Measurements from ENCODE around the gene VPS13C. TPM values are rescaled to one million over a fixed set of nuclear protein-coding genes. Genes with fewer than 3 reads are reported as not detected.

VPS13C gene
- total RNA-seq, 2 donors from 2014 or later: 92.0 to 93.0 TPM

DNA sequence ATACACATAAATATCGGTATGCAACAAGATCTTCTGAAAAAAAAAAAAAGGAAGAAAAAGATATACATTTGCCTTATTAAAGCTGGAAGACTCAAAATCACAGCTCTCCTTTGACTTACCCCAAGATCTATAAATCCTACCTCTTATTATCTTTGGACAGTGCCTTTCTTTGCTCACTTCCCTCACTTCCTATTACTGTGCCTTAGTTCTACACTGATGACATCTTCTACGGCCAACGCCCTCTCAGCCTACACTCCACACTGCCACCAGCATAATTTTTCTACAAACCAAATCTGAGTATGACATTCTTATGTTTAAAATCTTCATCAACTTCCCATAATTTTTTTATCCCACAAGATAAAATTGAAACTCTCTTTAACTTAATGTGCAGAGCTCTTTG lies 137.1 kb downstream of the VPS13C start:
- H3K4me3 Mint-ChIP-seq: no peak overlapping the region
- H3K9me3 Mint-ChIP-seq: no peaks in the 10 kb centered on the region
- H3K27me3 Mint-ChIP-seq: no peaks in the 10 kb centered on the region
- ATAC-seq (no peak), DNase-seq (ENCODE audit: low spot score) (no peak)
- H3K27ac Mint-ChIP-seq: no peak overlapping the region
- H3K4me1 Mint-ChIP-seq (ENCODE audit: low read depth in 2 of 2): no peaks in the 10 kb centered on the region
- H3K36me3 Mint-ChIP-seq: peaks cover 16% of the 10 kb centered on the region

- DNase-seq (ENCODE audit: low spot score) (no peak), ATAC-seq (no peak)
- Mint-ChIP-seq H3K27ac (no peak overlapping the region), H3K4me1 (ENCODE audit: low read depth in 2 of 2) (no peaks in the 10 kb centered on the region), H3K27me3 (no peaks in the 10 kb centered on the region), H3K4me3 (no peak overlapping the region), H3K36me3 (peaks cover 25% of the 10 kb centered on the region), H3K9me3 (no peaks in the 10 kb centered on the region)
These were observed 139.2 kb downstream of the VPS13C start for GRCh38 chr15:61921093-61921492.

DNA sequence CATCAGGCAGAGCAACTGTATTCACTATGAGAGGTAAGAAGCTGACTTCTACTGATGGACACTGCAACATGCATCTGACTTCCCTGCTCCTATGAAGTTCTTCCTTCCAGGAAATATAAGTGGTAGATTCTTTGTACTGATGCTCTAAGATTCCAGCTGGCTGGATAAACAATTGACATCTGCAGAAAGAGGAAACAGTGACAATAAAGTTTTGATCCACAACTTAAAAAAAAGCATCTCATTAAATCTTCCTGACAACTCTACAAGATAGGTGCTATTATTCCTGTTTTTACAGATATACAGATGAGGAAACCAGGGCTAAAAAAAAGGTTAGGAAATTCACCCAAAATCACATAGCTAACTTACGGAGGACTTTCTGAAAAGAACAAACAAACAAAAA lies 142.8 kb downstream of the VPS13C start:
- H3K4me3 Mint-ChIP-seq: no peak overlapping the region

DNA sequence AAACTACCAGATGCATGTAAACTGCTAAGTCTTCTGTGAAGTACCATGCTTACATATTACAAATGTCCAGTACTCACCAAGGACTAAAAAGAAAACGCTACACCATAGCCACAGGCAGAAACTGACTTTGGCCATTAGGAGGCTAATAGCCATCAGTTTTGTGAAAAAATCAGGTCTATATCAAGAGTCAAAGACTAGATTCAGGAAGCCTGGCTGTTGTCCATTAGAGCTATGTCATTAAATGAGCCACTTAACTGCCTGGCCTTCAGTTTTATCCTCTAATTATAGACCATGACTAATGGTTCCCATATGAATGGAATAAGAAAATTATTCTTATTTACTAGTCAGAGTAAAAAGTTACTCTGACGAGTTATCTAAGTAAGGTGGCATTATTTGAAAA lies 144.1 kb downstream of the VPS13C start:
- no peaks in the 10 kb centered on the region for H3K4me1 Mint-ChIP-seq (ENCODE audit: low read depth in 2 of 2)
- DNase-seq (ENCODE audit: low spot score) (no peak), ATAC-seq (no peak)
- no peak overlapping the region for H3K4me3 Mint-ChIP-seq
- H3K9me3 Mint-ChIP-seq: no peaks in the 10 kb centered on the region
- no peak overlapping the region for H3K27ac Mint-ChIP-seq
- peaks cover 22% of the 10 kb centered on the region for H3K36me3 Mint-ChIP-seq
- no peaks in the 10 kb centered on the region for H3K27me3 Mint-ChIP-seq

More for the DNA sequence above, 142.8 kb downstream of the VPS13C start:
- no peak for DNase-seq (ENCODE audit: low spot score)
- no peak for ATAC-seq
- H3K4me1 Mint-ChIP-seq (ENCODE audit: low read depth in 2 of 2): no peaks in the 10 kb centered on the region
- no peaks in the 10 kb centered on the region for H3K9me3 Mint-ChIP-seq
- H3K27me3 Mint-ChIP-seq: no peaks in the 10 kb centered on the region
- H3K27ac Mint-ChIP-seq: no peak overlapping the region
- H3K36me3 Mint-ChIP-seq: peaks cover 26% of the 10 kb centered on the region

- Mint-ChIP-seq H3K27me3 (no peaks in the 10 kb centered on the region), H3K4me3 (no peak overlapping the region), H3K27ac (no peak overlapping the region), H3K9me3 (no peaks in the 10 kb centered on the region), H3K4me1 (ENCODE audit: low read depth in 2 of 2) (no peaks in the 10 kb centered on the region), H3K36me3 (peaks cover 22% of the 10 kb centered on the region)
- ATAC-seq (no peak), DNase-seq (ENCODE audit: low spot score) (no peak)
These were observed 144.6 kb downstream of the VPS13C start for GRCh38 chr15:61915640-61916039.

GRCh38 chr15:61910839-61911369 lies 149.3 kb downstream of the VPS13C start:
- Mint-ChIP-seq H3K27ac (peak overlapping the region in 1 of 2 donors; percentile 45), H3K4me1 (ENCODE audit: low read depth in 2 of 2) (peaks cover 0 to 5% of the 10 kb centered on the region in 2 donors), H3K4me3 (no peak overlapping the region), H3K9me3 (no peaks in the 10 kb centered on the region), H3K27me3 (no peaks in the 10 kb centered on the region), H3K36me3 (peaks cover 19% of the 10 kb centered on the region)
- ATAC-seq: no peak
- DNase-seq (ENCODE audit: low spot score): no peak

- ATAC-seq: no peak
- Mint-ChIP-seq H3K27ac (no peak overlapping the region), H3K4me3 (no peak overlapping the region), H3K9me3 (no peaks in the 10 kb centered on the region), H3K36me3 (peaks cover 20% of the 10 kb centered on the region), H3K27me3 (no peaks in the 10 kb centered on the region), H3K4me1 (ENCODE audit: low read depth in 2 of 2) (peaks cover 0 to 8% of the 10 kb centered on the region in 2 donors)
- DNase-seq (ENCODE audit: low spot score): no peak
These were observed 152.0 kb downstream of the VPS13C start for GRCh38 chr15:61908241-61908640.

GRCh38 chr15:61907753-61908086 lies 152.5 kb downstream of the VPS13C start:
- no peak overlapping the region for H3K4me3 Mint-ChIP-seq
- no peaks in the 10 kb centered on the region for H3K9me3 Mint-ChIP-seq
- ATAC-seq (no peak), DNase-seq (ENCODE audit: low spot score) (no peak)
- H3K27me3 Mint-ChIP-seq: no peaks in the 10 kb centered on the region
- no peak overlapping the region for H3K27ac Mint-ChIP-seq
- H3K36me3 Mint-ChIP-seq: peaks cover 25% of the 10 kb centered on the region
- H3K4me1 Mint-ChIP-seq (ENCODE audit: low read depth in 2 of 2): peaks cover 0 to 8% of the 10 kb centered on the region in 2 donors

DNA sequence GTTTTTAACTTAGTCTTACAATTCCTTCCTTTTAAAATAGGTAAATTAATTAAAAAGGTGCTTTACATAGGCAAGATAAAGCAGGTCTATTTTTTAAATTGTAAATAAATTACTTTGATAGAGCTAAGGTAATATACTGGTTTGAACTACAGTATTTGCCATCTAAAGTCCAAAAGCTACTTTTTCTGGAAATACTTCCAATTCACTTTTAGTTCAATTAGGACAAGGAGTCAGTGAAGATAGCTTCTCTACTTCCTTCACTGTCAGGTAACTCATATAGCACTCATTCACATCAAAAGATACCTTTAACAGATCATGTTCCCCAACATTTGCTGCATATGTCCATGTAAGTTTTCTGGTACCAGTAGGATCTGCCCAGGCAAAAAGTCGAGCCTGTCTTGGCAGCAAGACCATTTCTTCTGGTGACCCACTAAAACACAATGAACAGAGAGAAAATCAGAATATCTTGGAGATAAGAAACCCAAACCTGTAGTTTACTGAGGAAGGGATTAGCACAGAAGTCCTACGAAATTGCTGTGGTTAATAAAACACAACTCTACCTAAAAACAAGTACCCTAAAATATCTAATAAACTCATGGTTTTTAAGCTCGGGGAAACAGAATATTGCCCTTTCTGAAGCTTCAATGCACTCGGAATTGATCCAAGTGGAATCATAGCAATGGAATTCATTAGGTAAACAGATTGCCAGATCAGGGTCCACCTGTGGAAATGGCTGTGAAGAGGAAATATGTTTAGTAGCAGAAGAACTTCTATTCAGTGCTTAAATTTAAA lies 153.1 kb downstream of the VPS13C start:
- DNase-seq (ENCODE audit: low spot score) (no peak), ATAC-seq (no peak)
- Mint-ChIP-seq H3K36me3 (peaks cover 31% of the 10 kb centered on the region), H3K4me1 (ENCODE audit: low read depth in 2 of 2) (peaks cover 0 to 8% of the 10 kb centered on the region in 2 donors), H3K9me3 (peaks cover 3% of the 10 kb centered on the region), H3K27ac (no peak overlapping the region), H3K27me3 (no peaks in the 10 kb centered on the region), H3K4me3 (no peak overlapping the region)

DNA sequence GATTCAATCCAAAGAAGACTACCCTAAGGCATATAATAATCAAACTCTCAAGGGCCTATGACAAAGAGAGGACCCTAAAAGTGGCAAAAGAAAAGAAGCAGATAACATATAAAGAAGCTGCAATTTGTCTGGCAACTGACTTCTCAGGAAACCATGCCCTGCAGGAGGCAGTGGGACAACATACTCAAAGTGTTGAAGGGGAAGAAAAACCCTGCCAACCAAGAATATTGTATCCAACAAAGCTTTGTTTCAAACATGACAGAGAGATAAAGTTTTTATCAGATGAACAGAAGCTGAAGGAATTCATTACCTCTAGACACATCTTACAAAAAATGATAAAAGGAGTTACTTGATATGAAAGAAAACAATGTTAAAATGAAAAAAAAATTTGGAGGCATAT lies 167.1 kb downstream of the VPS13C start:
- H3K9me3 Mint-ChIP-seq: peaks cover 10% of the 10 kb centered on the region
- H3K36me3 Mint-ChIP-seq: peaks cover 57% of the 10 kb centered on the region
- peaks cover 5 to 11% of the 10 kb centered on the region in 2 donors for H3K4me1 Mint-ChIP-seq (ENCODE audit: low read depth in 2 of 2)
- DNase-seq (ENCODE audit: low spot score): no peak
- H3K27me3 Mint-ChIP-seq: no peaks in the 10 kb centered on the region
- H3K4me3 Mint-ChIP-seq: no peak overlapping the region
- ATAC-seq: no peak
- H3K27ac Mint-ChIP-seq: no peak overlapping the region

- DNase-seq (ENCODE audit: low spot score) (no peak), ATAC-seq (no peak)
- peaks cover 5 to 11% of the 10 kb centered on the region in 2 donors for H3K4me1 Mint-ChIP-seq (ENCODE audit: low read depth in 2 of 2)
- H3K4me3 Mint-ChIP-seq: no peak overlapping the region
- H3K9me3 Mint-ChIP-seq: peaks cover 10% of the 10 kb centered on the region
- H3K27ac Mint-ChIP-seq: no peak overlapping the region
- H3K27me3 Mint-ChIP-seq: no peaks in the 10 kb centered on the region
- H3K36me3 Mint-ChIP-seq: peaks cover 51% of the 10 kb centered on the region
These were observed 168.1 kb downstream of the VPS13C start for GRCh38 chr15:61892140-61892539.

DNA sequence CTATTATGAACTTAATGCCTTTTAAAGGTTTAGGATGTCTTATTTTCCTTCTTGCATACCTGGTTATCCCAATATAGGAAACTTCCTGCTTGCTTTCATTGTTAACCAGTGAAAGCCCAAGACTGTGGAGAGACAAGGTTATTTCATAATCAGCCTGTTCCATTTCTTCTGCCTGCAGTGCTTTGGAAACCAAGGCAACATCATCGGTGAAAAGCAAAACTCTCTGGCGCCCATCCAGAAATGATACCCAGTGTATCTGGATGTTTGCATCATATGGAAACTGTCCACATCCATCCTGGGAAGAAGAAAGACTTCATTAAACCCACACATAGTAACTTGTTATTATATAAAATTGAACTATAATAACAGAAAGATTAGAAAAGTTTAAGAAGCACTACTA lies 170.1 kb downstream of the VPS13C start:
- no peak overlapping the region for H3K4me3 Mint-ChIP-seq
- peaks cover 10% of the 10 kb centered on the region for H3K9me3 Mint-ChIP-seq
- no peaks in the 10 kb centered on the region for H3K27me3 Mint-ChIP-seq
- peaks cover 5 to 6% of the 10 kb centered on the region in 2 donors for H3K4me1 Mint-ChIP-seq (ENCODE audit: low read depth in 2 of 2)
- DNase-seq (ENCODE audit: low spot score) (no peak), ATAC-seq (no peak)
- H3K36me3 Mint-ChIP-seq: peaks cover 38% of the 10 kb centered on the region
- H3K27ac Mint-ChIP-seq: peak overlapping the region in 1 of 2 donors; percentile 5

DNA sequence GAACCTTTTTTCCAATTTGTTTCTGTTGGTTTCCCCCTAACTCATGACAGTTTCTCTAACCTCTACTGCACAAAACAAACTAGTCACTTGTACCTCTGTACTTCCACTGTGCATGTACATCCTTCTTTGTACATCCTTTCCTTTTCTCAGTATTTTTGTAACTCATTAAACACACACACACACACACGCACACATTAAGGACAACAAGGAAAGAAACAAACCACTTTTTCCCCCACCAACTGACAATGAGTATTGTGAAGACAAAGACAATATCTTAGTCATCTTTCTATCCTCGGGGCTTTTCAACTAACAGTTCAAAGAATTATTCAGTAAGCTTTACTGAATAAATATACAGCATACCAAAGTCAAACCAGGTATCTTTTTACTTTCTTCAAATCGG lies 170.5 kb downstream of the VPS13C start:
- H3K4me3 Mint-ChIP-seq: no peak overlapping the region
- peak overlapping the region in 1 of 2 donors; percentile 5 for H3K27ac Mint-ChIP-seq
- H3K36me3 Mint-ChIP-seq: peaks cover 34% of the 10 kb centered on the region
- H3K4me1 Mint-ChIP-seq (ENCODE audit: low read depth in 2 of 2): peaks cover 5 to 6% of the 10 kb centered on the region in 2 donors
- peak in 1 of 2 donors; percentile 38 for ATAC-seq
- H3K9me3 Mint-ChIP-seq: peaks cover 10% of the 10 kb centered on the region
- no peaks in the 10 kb centered on the region for H3K27me3 Mint-ChIP-seq
- DNase-seq (ENCODE audit: low spot score): no peak

DNA sequence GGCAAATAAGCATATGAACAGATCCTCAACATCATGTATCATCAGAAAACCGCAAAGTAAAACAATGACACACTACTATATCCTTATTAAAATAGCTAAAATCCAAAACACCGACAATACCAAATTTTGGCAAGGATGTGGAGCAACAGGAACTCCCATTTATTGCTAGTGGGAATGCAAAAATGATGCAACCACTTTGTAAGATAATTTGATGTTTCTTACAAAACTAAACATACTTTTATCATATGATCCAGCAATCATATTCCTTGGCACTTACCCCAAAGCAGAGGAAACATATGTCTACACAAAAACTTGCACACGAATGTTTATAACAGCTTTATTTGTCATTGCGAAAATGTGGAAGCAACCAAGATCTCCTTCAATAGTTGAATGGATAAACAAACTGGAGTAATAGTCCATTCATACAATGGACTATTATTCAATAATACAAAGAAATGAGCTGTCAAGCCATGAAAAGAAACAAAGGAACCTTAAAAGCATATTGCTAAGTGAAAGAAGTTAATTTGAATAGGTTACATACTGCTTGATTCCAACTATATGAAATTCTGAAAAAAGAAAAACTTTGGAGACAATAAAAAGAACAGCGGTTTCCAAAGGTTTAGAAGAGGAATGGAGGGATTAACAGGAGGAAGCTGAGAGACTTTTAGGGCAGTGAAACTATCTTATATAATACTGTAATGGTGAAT lies 172.0 kb downstream of the VPS13C start:
- H3K4me1 Mint-ChIP-seq (ENCODE audit: low read depth in 2 of 2): peaks cover 3 to 5% of the 10 kb centered on the region in 2 donors
- H3K36me3 Mint-ChIP-seq: peaks cover 19% of the 10 kb centered on the region
- peaks cover 10% of the 10 kb centered on the region for H3K9me3 Mint-ChIP-seq
- DNase-seq (ENCODE audit: low spot score) (no peak), ATAC-seq (no peak)
- H3K27me3 Mint-ChIP-seq: no peaks in the 10 kb centered on the region
- no peak overlapping the region for H3K4me3 Mint-ChIP-seq
- no peak overlapping the region for H3K27ac Mint-ChIP-seq
